GM21526 (cell line): ENCODE results near the gene DUSP5.
"Not testable (repeated sequence)": the region's sequence is repeated elsewhere in the genome, so short reads cannot be mapped to it uniquely, and the experiment has no call there.

Source experiments
- ATAC-seq: cut with Tn5 transposase; IDR thresholded peaks from one replicate; pipeline ENCODE4 v1.9.1; 2021; ENCODE audit warnings: moderate library complexity; ENCODE audit not compliant: unreplicated experiment, low FRiP score

The DUSP5 gene

DNA sequence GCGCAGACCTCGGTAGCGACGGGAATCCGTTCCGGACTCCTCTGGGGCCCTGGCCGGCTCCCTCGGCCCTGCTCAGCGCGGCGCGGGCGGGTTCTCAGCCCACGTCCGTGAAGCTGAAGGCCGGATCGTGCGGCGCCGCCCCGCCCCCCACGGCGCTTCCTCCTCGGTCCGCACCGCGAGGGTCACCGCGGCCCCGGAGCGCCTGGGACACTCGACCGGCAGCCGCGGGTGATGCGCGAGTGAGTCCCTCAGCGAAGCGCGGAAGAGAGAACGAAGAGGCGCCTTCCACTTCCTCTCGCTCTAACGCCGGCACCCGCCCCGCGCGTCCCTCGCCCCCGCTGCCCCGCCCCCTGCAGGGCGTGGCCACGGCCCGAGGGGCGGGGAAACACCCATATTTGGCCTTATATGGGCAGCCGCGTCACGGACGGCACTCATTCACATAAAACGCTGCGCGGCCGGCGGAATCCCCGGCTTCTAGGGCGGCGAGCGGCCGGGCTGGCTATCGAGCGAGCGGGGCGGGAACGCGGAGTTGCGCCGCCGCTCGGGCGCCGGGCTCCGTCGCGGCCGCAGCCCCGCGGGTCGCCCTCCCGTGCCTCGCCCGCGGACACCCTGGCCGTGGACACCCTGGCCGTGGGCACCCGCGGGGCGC lies at the start of gene DUSP5:
Gene DUSP5, plus strand, starts transcription at position 470 of the 649 bp plus-strand sequence. CDS start 215 bp downstream, outside the sequence.
- peak; percentile 56 for ATAC-seq

DNA sequence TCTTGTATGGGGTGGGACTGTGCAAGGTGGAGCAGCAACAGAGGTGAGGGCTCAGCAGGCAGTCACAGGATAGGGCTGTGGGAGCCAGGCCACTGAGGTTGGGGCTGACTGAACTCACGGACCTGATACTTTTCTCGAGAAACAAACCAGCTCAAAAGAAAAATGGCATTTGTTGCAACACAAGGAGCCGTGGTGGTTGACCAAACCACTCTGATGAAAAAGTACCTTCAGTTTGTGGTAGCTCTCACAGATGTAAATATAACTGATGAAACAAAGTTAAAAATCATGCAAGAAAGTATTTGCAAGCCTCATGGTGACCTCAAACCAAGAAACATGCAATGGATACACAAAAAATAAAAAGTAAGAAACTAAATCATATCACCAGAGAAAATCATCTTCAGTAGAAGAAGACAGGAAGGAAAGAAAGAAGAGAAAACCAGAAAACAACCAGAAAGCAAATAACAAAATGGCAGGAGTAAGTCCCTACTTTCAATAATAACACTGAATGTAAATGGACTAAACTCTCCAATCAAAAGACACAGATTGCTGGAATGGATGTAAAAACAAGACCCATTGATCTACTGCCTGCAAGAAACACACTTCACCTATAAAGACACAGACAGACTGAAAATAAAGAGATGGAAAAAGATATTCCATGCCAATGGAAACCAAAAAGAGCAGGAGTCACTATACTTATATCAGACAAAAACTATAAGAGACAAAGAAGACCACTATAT lies 48.9 kb upstream of the DUSP5 start:
- ATAC-seq = no peak

DNA sequence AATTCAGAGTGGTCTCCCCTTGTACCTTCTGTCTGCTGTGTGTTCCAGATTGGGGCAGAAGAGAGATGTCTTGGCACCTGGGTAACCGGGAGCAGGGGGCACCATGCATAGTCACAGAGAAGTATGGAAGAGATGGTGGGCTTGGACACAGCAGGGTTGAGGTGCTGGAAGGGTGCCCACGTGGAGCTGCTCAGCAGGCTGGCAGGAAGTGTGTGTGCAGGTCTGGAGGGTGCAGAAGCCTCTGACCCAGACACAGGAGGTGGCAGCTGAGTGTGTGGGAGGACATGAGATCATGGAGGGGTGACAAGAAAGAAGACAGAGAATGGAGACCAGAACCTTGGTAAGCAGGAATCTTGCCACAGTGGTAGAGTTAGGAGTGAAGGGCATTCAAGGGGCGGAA lies 42.3 kb upstream of the DUSP5 start:
- ATAC-seq = no peak

- no peak for ATAC-seq
Measured at GRCh38 chr10:110456046-110456445, 41.7 kb upstream of the DUSP5 start.

DNA sequence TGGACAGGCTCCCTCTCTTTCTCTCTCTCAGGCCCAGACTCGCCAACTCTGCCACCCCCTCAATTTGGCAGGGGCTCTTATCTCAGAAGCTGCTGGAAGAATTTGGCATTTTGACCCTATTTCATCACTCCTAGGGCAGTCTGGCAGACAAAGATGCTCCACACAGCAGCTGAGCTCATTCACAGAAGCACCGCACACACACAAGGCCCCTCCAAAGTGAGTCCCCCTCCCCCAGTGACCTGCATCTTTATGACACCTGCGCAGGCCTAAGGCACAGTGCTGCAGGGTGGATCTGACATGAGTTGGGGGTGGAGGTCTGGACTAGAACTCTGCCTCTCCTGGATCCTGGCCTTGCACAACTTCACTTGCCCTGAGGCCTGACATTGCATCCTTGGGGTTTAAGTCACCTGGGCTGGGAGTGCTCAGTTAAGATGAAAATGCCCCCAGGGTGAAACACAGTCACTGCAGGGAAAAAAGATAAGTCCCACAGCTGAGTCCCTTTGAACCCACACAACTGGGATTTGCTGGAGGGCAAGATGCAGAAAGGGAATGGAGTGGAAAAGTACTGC lies 41.1 kb upstream of the DUSP5 start:
- ATAC-seq = no peak

DNA sequence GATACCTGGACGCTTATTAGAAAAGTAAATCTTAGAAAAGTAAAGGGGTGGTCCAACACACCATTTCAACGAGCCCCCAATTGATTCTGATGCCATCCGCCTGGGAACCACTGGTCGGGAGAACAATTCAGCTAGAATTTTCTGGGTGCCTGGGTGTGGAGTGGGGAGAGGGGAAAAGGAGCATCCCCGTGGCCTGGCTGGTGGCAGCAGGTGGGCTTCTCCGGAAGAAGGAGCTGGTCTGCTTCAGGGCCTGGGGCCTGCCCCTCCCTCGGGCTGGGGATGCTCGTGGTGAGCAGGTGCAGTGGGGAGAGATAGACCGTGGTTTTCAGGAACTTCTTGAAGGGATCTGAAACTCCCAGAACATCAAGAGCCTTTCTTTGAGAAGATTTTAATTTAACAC lies 39.9 kb upstream of the DUSP5 start:
- no peak for ATAC-seq

GRCh38 chr10:110458266-110458920 lies 39.3 kb upstream of the DUSP5 start:
- ATAC-seq = no peak

GRCh38 chr10:110459600-110459999 lies 38.1 kb upstream of the DUSP5 start:
- ATAC-seq = no peak

DNA sequence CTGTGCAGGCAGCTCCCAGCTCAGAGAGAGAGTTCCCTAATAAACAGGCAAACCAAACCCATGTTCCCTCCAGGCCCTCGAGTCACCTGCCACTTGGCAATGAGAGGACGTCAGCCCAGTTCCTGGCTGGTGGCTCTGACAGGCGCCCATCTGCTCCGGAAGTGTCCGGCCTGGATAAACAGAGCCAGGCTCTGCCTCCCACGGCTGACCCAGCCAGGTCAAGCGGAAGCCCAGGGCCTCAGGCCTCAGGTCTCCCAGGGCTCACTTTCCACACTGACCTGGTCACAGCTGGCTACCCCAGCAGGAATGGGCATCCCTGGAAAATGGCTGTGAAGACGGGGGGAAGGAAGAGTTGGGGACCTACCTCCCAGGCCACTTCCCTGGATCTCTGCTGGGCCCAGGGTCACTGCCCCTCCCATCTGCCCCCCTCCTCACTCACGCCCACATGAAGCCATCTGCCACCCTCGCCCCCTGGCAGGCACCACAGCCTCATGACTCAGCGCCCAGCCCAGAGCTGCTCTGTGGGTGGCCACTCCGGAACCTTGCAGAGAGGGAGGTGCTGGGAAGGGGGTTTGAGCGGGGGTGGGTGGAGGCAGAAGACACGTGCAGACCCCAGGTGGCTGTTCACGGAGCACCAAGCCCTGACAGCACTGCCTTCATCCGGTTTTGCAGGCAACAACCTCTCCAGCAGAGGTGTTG lies 37.4 kb upstream of the DUSP5 start:
- ATAC-seq = no peak

DNA sequence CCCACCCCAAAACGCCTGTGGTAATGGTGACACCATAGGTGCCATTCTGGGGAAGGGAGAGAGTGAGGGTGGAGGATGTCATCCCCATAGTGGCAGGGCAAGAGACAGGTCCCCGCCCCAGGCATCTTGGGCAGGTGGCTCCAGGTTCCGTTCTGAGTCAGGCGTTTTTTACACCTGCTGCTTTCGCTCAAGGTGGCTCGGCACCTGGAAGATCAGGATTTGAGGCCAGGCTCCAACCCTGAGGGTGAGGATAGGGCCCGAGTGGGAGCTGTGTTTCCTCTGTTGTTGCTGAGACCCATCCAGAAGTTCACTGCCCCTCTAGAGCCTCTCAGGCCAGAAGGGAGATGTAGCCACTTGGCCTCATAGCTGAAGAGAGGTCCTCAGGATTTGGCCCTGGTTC lies 36.6 kb upstream of the DUSP5 start:
- no peak for ATAC-seq

DNA sequence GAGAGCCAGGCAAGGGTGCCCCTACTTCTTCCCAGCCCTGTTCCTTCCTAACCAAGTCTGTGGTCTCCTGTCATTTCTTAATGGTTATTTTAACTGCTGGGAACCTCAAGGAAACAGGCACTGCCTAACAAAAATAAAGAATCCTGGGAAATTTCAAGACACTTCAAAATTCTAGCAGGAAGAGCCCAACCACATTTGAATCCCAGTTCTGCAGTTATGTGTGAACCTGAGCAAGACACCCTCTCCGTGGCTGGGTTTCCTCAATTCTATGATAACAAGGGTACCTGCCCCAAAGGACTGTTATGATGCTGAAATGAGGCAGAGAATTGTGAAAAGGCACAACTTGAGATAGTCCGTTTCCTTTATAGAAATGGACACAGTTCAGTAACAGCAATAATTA lies 36.2 kb upstream of the DUSP5 start:
- ATAC-seq = no peak

DNA sequence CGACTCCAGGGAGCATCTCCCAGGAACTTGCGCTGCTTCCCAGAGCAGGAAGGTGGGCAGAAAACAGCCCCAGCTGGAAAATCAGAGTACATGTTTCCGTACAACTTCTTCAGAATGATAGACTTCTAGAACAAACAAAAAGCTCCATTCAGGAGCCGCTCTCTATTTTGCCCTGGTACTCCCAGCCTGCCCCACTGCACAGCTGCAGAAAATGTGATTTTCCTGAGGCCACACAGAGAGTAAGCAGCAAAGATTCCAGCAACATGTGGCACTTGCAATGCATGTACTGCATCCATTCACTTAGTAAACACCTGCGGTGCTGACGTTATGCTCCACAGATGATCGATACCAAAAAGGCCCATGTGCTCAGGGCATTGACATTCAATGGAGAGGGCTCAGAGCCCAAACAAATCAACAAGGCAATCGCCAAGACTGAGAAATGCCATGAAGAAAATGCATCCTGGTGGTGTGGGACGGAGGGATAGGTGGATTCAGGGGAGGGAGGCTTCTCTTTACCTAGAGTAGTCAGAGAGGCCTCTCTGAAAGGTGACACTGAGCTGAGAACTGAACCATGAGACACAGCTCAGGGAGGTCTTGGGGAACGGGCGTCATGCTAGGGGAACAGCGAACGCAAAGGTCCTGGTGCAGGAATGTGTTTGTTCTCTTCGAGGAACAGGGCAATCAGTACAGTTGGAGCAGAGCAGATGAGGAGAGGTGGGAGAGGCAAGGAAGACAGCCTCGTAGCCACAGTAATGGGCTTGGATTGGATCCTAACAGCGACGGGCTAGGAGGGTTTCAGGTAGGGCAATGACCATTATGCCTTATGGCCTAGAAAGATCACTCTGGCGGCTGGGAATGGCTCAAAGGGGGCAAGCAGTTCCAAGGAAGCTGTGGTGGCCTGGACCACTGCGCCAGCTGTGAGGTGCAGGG lies 35.3 kb upstream of the DUSP5 start:
- no peak for ATAC-seq

GRCh38 chr10:110468258-110468657 lies 29.4 kb upstream of the DUSP5 start:
- not testable (repeated sequence) for ATAC-seq

DNA sequence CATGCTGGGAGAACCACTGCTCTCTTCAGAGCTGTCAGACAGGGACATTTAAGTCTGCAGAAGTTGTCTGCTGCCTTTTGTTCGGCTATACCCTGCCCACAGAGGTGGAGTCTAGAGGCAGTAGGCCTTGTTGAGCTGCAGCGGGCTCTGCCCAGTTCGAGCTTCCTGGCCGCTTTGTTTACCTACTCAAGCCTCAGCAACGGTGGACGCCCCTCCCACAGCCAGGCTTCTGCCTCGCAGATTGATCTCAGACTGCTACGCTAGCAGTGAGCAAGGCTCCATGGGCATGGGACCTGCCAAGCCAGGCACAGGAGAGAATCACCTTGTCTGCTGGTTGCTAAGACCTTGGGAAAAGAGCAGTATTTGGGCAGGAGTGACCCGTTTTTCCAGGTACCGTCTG lies 27.2 kb upstream of the DUSP5 start:
- not testable (repeated sequence) for ATAC-seq

DNA sequence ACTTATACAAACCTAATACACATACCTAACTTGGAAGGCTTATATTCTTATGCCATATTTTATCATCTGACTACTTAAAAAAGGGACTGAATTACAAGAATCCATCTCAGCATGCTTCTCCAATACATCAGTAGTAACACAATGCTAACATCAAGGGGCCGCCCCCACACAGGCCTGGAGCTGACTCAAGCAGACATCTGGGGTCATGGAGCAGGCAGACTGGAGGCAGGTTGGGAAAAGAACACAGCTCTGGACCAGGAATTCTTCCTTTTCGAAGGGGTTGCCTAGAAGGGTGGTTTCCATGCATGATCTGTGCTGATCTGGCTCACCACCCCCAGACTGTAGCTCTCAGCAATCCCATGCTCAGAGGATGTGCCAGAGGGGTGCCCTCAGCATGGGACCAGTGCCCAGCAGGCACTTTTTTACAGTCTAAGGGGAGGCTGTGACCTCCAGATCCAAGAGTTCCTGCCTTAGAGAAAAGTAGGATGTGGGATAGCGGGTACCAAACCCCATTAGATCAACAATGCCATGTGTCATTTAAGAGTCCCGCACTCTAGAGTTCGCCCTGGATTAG lies 26.1 kb upstream of the DUSP5 start:
- no peak for ATAC-seq

GRCh38 chr10:110474017-110474416 lies 23.7 kb upstream of the DUSP5 start:
- ATAC-seq = no peak

GRCh38 chr10:110474826-110475225 lies 22.9 kb upstream of the DUSP5 start:
- no peak for ATAC-seq

GRCh38 chr10:110475722-110476515 lies 21.8 kb upstream of the DUSP5 start:
- ATAC-seq = no peak

DNA sequence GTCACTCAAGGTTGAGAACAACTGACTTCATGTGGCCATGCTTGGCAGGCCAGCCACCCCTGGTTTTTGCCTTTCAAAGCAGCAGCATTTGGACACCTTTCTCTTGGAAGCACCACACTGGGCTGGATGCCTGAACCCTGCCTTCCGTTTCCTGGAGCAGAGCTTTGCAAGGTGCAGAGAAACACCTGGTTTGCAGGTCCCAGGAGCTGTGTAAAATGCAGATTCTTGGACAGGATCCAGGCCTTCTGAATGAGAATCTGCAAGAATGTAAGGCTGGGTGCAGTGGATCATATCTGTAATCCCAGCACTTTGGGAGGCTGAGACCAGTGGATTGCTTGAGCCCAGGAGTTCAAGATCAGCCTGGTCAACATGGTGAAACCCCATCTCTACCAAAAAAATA lies 18.0 kb upstream of the DUSP5 start:
- ATAC-seq = no peak
